Omental fat pad (tissue), 4 donors: ENCODE results near the gene CMAS. TPM values are rescaled to one million over a fixed set of nuclear protein-coding genes. Genes with fewer than 3 reads are reported as not detected.
"Not testable (repeated sequence)": the region's sequence is repeated elsewhere in the genome, so short reads cannot be mapped to it uniquely, and the experiment has no call there.

Experiments used
- ATAC-seq: fragments of 150-250 bp; one replicate; pipeline ENCODE4 v1.9.1; 2016; ENCODE audit warnings: mild to moderate bottlenecking, moderate library complexity; ENCODE audit not compliant: low FRiP score
- DNase-seq: peaks from one replicate; pipeline ENCODE4 v3.0.0-alpha.2; 2019; ENCODE audit warnings: low spot score
- CTCF ChIP-seq, 3 donors: fragments of 450-650 bp; IDR thresholded peaks; one replicate each; pipeline ENCODE4 v1.5.1; 2016 to 2017; ENCODE audit warnings: antibody characterized with exemption in 3 of 3, mild to moderate bottlenecking in 3 of 3, moderate library complexity in 2 of 3
- total RNA-seq, 4 donors: library from RNA; depleted of rRNA; stranded (reverse); fragments of >200 nt; gene quantifications; one replicate each; pipeline ENCODE4 v1.1.0, GENCODE V29; 2016

CMAS gene
- total RNA-seq: 10 to 100 TPM; 15.4 to 25.9 (median 18.9) TPM

GRCh38 chr12:22046090-22046967 lies at the start of gene CMAS:
Gene CMAS (plus strand): TSS chr12:22046218. CDS start chr12:22046304, 86 bp downstream.
- no peak for TF ChIP-seq CTCF (IDR thresholded peaks at IDR 0.05)
- ATAC-seq (peak; percentile 87), DNase-seq (peak; percentile 53)

- TF ChIP-seq CTCF (IDR thresholded peaks at IDR 0.05): no peak
- ATAC-seq (no peak), DNase-seq (no peak)
Measured at GRCh38 chr12:21998295-21998694, 47.7 kb upstream of the CMAS start.

GRCh38 chr12:21998782-21999181 lies 47.2 kb upstream of the CMAS start:
- no peak for DNase-seq
- no peak for TF ChIP-seq CTCF (IDR thresholded peaks at IDR 0.05)
- no peak for ATAC-seq

GRCh38 chr12:22002430-22002829 lies 43.6 kb upstream of the CMAS start:
- TF ChIP-seq CTCF (IDR thresholded peaks at IDR 0.05): no peak
- ATAC-seq (no peak), DNase-seq (no peak)

GRCh38 chr12:22007794-22008193 lies 38.2 kb upstream of the CMAS start:
- not testable (repeated sequence) for DNase-seq, ATAC-seq

DNA sequence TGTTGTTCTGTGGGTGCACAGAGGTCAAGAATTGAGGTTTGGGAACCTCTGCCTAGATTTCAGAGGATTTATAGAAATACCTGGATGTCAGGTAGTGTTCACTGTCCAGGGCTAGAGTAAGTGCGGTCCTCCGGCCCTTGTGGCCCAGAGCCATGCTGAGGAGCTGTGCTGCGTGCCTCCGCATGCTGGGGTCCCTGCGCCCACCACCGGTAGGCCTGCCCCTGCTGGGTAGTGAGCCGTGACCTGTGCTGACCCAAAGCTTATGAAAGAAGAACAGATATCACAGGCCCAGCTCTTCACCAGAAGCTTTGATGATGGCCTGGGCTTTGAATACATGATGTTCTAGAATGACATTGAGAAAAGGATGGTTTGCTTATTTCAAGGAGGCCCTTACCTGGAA lies 37.8 kb upstream of the CMAS start:
- DNase-seq (no peak), ATAC-seq (no peak)
- TF ChIP-seq CTCF (IDR thresholded peaks at IDR 0.05): no peak

GRCh38 chr12:22014041-22014782 lies 31.8 kb upstream of the CMAS start:
- no peak for DNase-seq
- TF ChIP-seq CTCF (IDR thresholded peaks at IDR 0.05): no peak
- no peak for ATAC-seq
